HEK293 (cell line): ENCODE results near the gene ACE2.

ENCODE experiments used
- CTCF ChIA-PET: fragments of 350-600 bp; formaldehyde crosslinking; extraction: SDS; loops from one replicate; lab custom pipeline; 2021; ENCODE audit warnings: antibody characterized with exemption; lab: Yijun Ruan, JAX
- POLR2A ChIA-PET: fragments of 300-600 bp; formaldehyde crosslinking; extraction: SDS; loops from one replicate; lab custom pipeline; 2020; ENCODE audit warnings: antibody characterized with exemption, inconsistent platforms; lab: Yijun Ruan, JAX
- H3K27ac ChIP-seq: fragments of 200-500 bp; sonication (Bioruptor generic); 2 replicates; pipeline ENCODE4 v1.5.1; 2014; ENCODE audit warnings: low read depth, low read length, control low read depth, inconsistent platforms; ENCODE audit errors: extremely low read depth
- H3K36me3 ChIP-seq, 2 experiments: fragments of 200-500 bp in 1 of 2; sonication (Bioruptor generic) in 1 of 2; 1 replicate in 1 of 2; 2 replicates in 1 of 2; pipeline ENCODE4 v1.5.1; 2014 to 2017; ENCODE audit warnings: inconsistent platforms in 2 of 2, low read length in 2 of 2; ENCODE audit not compliant: control insufficient read depth in 2 of 2, insufficient read depth in 1 of 2
- H3K4me1 ChIP-seq: fragments of 200-500 bp; sonication (Bioruptor generic); 2 replicates; pipeline ENCODE4 v1.5.1; 2014; ENCODE audit warnings: mild to moderate bottlenecking, low read length, inconsistent platforms; ENCODE audit not compliant: control insufficient read depth, insufficient read depth
- H3K4me3 ChIP-seq: 2 replicates; pipeline ENCODE4 v1.5.1; 2011; ENCODE audit warnings: low read depth, mild to moderate bottlenecking, control low read depth, low read length, moderate library complexity
- H3K9me3 ChIP-seq: fragments of 200-500 bp; sonication (Bioruptor generic); 2 replicates; pipeline ENCODE4 v1.5.1; 2014; ENCODE audit warnings: low read depth, low read length, inconsistent platforms; ENCODE audit not compliant: control insufficient read depth, insufficient read depth
- BCL11B ChIP-seq: fragments of 450-650 bp; formaldehyde crosslinking; IDR thresholded peaks from 2 replicates; pipeline ENCODE4 v1.5.1; 2016; ENCODE audit warnings: low read depth, missing biosample characterization, missing genetic modification characterization
- FEZF1 ChIP-seq: fragments of 450-650 bp; formaldehyde crosslinking; IDR thresholded peaks from 2 replicates; pipeline ENCODE4 v1.5.1; 2016; ENCODE audit warnings: missing biosample characterization, missing genetic modification characterization
- GLIS1 ChIP-seq: fragments of 450-650 bp; formaldehyde crosslinking; IDR thresholded peaks from 2 replicates; pipeline ENCODE4 v1.5.1; 2016; ENCODE audit warnings: missing biosample characterization, missing genetic modification characterization
- TRIM28 ChIP-seq: IDR thresholded peaks from 2 replicates; pipeline ENCODE4 v1.6.1; 2011; ENCODE audit warnings: low read length, control low read depth, borderline replicate concordance
- WT1 ChIP-seq: fragments of 450-650 bp; formaldehyde crosslinking; IDR thresholded peaks from 2 replicates; pipeline ENCODE4 v1.5.1; 2016; ENCODE audit warnings: missing biosample characterization, missing genetic modification characterization
- ZBTB20 ChIP-seq: fragments of 450-650 bp; formaldehyde crosslinking; IDR thresholded peaks from 2 replicates; pipeline ENCODE4 v1.5.1; 2016; ENCODE audit warnings: missing biosample characterization, missing genetic modification characterization
- ZBTB48 ChIP-seq: fragments of 450-650 bp; formaldehyde crosslinking; IDR thresholded peaks from 2 replicates; pipeline ENCODE4 v1.5.1; 2016; ENCODE audit warnings: missing biosample characterization, missing genetic modification characterization
- ZEB2 ChIP-seq: fragments of 450-650 bp; formaldehyde crosslinking; IDR thresholded peaks from 2 replicates; pipeline ENCODE4 v1.5.1; 2016; ENCODE audit warnings: missing biosample characterization, missing genetic modification characterization
- ZNF37A ChIP-seq: fragments of 450-650 bp; IDR thresholded peaks from 2 replicates; pipeline ENCODE4 v1.5.1; 2018; ENCODE audit warnings: missing biosample characterization, missing genetic modification characterization
- ZNF544 ChIP-seq: fragments of 450-650 bp; formaldehyde crosslinking; IDR thresholded peaks from 2 replicates; pipeline ENCODE4 v1.5.0; 2017; ENCODE audit warnings: missing biosample characterization, missing genetic modification characterization
- ZNF561 ChIP-seq: fragments of 450-650 bp; IDR thresholded peaks from 2 replicates; pipeline ENCODE4 v1.5.1; 2018; ENCODE audit warnings: missing biosample characterization, missing genetic modification characterization, borderline replicate concordance
- ZNF76 ChIP-seq: fragments of 450-650 bp; formaldehyde crosslinking; IDR thresholded peaks from 2 replicates; pipeline ENCODE4; 2016; ENCODE audit warnings: low read depth, missing biosample characterization, missing genetic modification characterization, borderline replicate concordance
- ZNF768 ChIP-seq: fragments of 450-650 bp; formaldehyde crosslinking; IDR thresholded peaks from 2 replicates; pipeline ENCODE4 v1.5.1; 2018; ENCODE audit warnings: missing biosample characterization, mild to moderate bottlenecking, missing genetic modification characterization
- ZNF791 ChIP-seq: fragments of 450-650 bp; formaldehyde crosslinking; IDR thresholded peaks from 2 replicates; pipeline ENCODE4 v1.5.1; 2016; ENCODE audit warnings: missing biosample characterization, missing genetic modification characterization
- ZNF837 ChIP-seq: fragments of 450-650 bp; formaldehyde crosslinking; IDR thresholded peaks from 2 replicates; pipeline ENCODE4 v1.5.1; 2016; ENCODE audit warnings: missing biosample characterization, missing genetic modification characterization
- ZNF843 ChIP-seq: fragments of 450-650 bp; formaldehyde crosslinking; IDR thresholded peaks from 2 replicates; pipeline ENCODE4 v1.5.1; 2016; ENCODE audit warnings: missing biosample characterization, missing genetic modification characterization
- ZSCAN16 ChIP-seq: fragments of 450-650 bp; formaldehyde crosslinking; IDR thresholded peaks from 2 replicates; pipeline ENCODE4 v1.5.1; 2016; ENCODE audit warnings: missing biosample characterization, missing genetic modification characterization
- TF ChIP-seq, protein P1 (sequence below): fragments of 450-650 bp; formaldehyde crosslinking; IDR thresholded peaks from 2 replicates; pipeline ENCODE4 v1.5.1; 2016; ENCODE audit warnings: missing biosample characterization, missing genetic modification characterization
- TF ChIP-seq, protein P2 (sequence below): fragments of 450-650 bp; formaldehyde crosslinking; IDR thresholded peaks from 2 replicates; pipeline ENCODE4 v1.5.1; 2016; ENCODE audit warnings: missing biosample characterization, missing genetic modification characterization, borderline replicate concordance
- TF ChIP-seq, protein P3 (sequence below): fragments of 450-650 bp; formaldehyde crosslinking; IDR thresholded peaks from 2 replicates; pipeline ENCODE4 v1.5.1; 2016; ENCODE audit warnings: missing biosample characterization, missing genetic modification characterization
- TF ChIP-seq, protein P4 (sequence below): fragments of 450-650 bp; formaldehyde crosslinking; IDR thresholded peaks from 2 replicates; pipeline ENCODE4 v1.5.1; 2016; ENCODE audit warnings: missing biosample characterization, missing genetic modification characterization
- TF ChIP-seq, protein P5 (sequence below): fragments of 450-650 bp; formaldehyde crosslinking; IDR thresholded peaks from 2 replicates; pipeline ENCODE4 v1.5.1; 2017; ENCODE audit warnings: missing biosample characterization, missing genetic modification characterization

ACE2 gene

DNA sequence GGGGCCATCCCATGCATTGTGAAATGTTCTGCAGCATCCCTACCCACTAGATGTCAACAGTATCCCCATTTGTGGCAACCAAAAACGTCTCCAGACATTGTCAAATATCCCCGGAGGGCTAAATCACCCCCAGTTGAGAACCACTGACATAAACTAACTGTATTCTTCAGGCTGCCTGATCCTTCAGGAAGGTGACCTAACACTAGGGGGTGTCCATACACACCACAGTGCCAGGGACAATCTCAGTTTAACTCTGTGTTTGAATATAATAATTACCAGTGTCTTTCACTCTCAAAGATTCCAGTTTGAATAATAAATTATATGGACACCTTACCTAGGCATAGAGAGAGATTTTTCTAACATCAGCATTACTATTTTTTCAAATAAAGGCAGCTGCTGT lies 6.4 kb downstream of the ACE2 start (continued):
- TF ChIP-seq, protein P1, sequence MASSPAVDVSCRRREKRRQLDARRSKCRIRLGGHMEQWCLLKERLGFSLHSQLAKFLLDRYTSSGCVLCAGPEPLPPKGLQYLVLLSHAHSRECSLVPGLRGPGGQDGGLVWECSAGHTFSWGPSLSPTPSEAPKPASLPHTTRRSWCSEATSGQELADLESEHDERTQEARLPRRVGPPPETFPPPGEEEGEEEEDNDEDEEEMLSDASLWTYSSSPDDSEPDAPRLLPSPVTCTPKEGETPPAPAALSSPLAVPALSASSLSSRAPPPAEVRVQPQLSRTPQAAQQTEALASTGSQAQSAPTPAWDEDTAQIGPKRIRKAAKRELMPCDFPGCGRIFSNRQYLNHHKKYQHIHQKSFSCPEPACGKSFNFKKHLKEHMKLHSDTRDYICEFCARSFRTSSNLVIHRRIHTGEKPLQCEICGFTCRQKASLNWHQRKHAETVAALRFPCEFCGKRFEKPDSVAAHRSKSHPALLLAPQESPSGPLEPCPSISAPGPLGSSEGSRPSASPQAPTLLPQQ, result no peak

DNA sequence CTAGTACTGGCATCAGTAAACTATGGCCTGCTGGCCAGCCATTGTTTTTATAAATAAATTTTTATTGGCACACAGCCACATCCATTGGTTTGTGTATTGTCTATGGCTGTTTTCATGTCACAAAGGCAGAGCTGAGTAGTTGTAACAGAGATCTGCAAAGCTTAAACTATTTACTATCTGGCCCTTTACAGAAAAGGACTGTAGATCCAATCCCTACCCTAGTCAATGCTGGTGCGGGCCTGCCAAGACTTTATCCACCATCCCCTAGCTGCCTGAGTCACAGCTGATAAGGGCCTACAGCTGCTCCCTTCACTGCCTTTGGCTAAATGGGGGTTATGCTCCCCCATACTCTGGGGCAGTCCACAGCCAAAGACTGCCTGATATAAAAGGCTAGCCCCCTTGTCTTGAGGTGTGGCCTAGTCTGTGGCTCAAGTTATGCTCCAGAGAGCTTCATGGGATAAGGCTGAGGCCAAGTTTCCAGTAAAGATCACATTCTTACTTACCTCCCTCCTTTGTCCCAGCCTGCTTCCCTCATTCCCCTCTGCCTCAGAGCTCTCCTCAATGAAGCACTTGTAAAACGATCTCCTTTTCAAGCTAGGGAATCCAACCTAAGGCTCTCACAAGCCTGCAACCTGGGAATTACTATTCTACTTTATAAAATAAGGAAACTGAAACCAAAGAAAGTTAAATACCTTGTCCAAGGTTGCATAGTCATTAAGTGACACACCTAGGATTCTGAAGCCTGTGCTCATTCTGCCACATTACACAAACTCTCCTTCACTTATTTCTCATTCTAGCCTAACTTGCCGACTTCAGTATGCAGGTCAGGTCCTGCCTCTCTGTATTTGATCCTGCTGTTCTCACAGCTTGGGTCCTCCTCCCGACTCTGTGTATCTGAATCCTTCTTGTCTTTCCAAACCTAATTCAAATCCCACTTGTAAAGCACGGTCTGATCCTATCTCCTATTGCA lies 20.7 kb downstream of the ACE2 start:
- Histone ChIP-seq H3K27ac (peak overlapping the region; percentile 43), H3K36me3 (no peaks in the 10 kb centered on the region), H3K4me1 (peaks cover 9% of the 10 kb centered on the region)
- TF ChIP-seq ZBTB48 (tag by site-specific recombination) (0 out of 2 replicates have a peak, but pooled peaks have one; percentile 21), ZEB2 (no peak), ZNF561 (no peak)
- TF ChIP-seq, protein P2, sequence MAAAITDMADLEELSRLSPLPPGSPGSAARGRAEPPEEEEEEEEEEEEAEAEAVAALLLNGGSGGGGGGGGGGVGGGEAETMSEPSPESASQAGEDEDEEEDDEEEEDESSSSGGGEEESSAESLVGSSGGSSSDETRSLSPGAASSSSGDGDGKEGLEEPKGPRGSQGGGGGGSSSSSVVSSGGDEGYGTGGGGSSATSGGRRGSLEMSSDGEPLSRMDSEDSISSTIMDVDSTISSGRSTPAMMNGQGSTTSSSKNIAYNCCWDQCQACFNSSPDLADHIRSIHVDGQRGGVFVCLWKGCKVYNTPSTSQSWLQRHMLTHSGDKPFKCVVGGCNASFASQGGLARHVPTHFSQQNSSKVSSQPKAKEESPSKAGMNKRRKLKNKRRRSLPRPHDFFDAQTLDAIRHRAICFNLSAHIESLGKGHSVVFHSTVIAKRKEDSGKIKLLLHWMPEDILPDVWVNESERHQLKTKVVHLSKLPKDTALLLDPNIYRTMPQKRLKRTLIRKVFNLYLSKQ (tag by site-specific recombination), result no peak
- TF ChIP-seq, protein P3, sequence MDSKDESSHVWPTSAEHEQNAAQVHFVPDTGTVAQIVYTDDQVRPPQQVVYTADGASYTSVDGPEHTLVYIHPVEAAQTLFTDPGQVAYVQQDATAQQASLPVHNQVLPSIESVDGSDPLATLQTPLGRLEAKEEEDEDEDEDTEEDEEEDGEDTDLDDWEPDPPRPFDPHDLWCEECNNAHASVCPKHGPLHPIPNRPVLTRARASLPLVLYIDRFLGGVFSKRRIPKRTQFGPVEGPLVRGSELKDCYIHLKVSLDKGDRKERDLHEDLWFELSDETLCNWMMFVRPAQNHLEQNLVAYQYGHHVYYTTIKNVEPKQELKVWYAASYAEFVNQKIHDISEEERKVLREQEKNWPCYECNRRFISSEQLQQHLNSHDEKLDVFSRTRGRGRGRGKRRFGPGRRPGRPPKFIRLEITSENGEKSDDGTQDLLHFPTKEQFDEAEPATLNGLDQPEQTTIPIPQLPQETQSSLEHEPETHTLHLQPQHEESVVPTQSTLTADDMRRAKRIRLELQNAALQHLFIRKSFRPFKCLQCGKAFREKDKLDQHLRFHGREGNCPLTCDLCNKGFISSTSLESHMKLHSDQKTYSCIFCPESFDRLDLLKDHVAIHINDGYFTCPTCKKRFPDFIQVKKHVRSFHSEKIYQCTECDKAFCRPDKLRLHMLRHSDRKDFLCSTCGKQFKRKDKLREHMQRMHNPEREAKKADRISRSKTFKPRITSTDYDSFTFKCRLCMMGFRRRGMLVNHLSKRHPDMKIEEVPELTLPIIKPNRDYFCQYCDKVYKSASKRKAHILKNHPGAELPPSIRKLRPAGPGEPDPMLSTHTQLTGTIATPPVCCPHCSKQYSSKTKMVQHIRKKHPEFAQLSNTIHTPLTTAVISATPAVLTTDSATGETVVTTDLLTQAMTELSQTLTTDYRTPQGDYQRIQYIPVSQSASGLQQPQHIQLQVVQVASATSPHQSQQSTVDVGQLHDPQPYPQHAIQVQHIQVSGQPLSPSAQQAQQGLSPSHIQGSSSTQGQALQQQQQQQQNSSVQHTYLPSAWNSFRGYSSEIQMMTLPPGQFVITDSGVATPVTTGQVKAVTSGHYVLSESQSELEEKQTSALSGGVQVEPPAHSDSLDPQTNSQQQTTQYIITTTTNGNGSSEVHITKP (tag by site-specific recombination), result 0 out of 2 replicates have a peak, but pooled peaks have one; percentile 16
- TF ChIP-seq, all 188 proteins: peak for 2
- Histone ChIP-seq H3K4me3 (no peak overlapping the region), H3K9me3 (no peaks in the 10 kb centered on the region)
- POLR2A ChIA-PET, result no interaction called here
- CTCF ChIA-PET, result interaction anchor here (0.5 to 1.0 kb wide), 3 partner anchors 43 to 230 kb away, joined by 3 to 5 read pairs (median 3); no protein-coding TSS in a partner anchor

DNA sequence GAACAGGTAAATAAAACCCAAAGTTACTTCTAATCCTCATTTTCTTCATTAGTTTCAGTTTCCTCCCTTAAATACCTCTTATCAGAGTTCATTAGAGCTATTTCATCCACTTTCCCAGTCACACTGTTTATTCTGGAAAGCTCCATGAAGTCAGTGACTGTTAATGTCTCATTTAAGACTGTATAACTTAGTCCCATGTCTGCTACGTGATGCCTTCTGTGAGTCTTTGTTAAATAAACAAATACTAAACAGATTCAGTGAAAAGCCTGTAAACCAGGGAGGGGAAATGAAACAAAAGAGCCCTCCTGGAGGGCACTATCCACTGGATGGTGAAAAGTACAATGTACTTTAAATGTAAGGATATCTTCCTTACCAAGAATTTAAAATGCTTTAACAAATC lies 24.7 kb downstream of the ACE2 start:
- H3K4me3 ChIP-seq, result no peak overlapping the region
- peak overlapping the region; percentile 45; the same call in 1 of the 2 replicates for H3K27ac ChIP-seq
- CTCF ChIA-PET, result interaction anchor here (0.6 to 0.9 kb wide), 2 partner anchors 9 to 72 kb away, joined by 3 to 4 read pairs; no protein-coding TSS in a partner anchor
- peaks cover 9% of the 10 kb centered on the region for H3K4me1 ChIP-seq
- POLR2A ChIA-PET, result no interaction called here
- H3K9me3 ChIP-seq, result no peaks in the 10 kb centered on the region
- no peaks in the 10 kb centered on the region for H3K36me3 ChIP-seq
- TF ChIP-seq ZNF37A (tag by site-specific recombination), result no peak
- no peak for TF ChIP-seq ZNF791 (tag by site-specific recombination)
- TF ChIP-seq ZNF544 (tag by site-specific recombination), result no peak
- TF ChIP-seq ZNF843, result 0 out of 2 replicates have a peak, but pooled peaks have one; percentile 18
- TF ChIP-seq ZSCAN16 (tag by site-specific recombination), result no peak
- peak; percentile 71 for TF ChIP-seq GLIS1 (tag by site-specific recombination)
- peak; percentile 46; the same call in 1 of the 2 replicates for TF ChIP-seq FEZF1
- TF ChIP-seq ZBTB20 (tag by site-specific recombination), result peak; percentile 50; the same call in 1 of the 2 replicates
- TF ChIP-seq, protein P4, sequence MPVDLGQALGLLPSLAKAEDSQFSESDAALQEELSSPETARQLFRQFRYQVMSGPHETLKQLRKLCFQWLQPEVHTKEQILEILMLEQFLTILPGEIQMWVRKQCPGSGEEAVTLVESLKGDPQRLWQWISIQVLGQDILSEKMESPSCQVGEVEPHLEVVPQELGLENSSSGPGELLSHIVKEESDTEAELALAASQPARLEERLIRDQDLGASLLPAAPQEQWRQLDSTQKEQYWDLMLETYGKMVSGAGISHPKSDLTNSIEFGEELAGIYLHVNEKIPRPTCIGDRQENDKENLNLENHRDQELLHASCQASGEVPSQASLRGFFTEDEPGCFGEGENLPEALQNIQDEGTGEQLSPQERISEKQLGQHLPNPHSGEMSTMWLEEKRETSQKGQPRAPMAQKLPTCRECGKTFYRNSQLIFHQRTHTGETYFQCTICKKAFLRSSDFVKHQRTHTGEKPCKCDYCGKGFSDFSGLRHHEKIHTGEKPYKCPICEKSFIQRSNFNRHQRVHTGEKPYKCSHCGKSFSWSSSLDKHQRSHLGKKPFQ (tag by site-specific recombination), result no peak
- TF ChIP-seq ZNF76 (tag by site-specific recombination), result no peak
- TF ChIP-seq WT1 (tag by site-specific recombination), result peak; percentile 84
- TF ChIP-seq ZNF768 (tag by site-specific recombination), result no peak
- TF ChIP-seq, protein P5, sequence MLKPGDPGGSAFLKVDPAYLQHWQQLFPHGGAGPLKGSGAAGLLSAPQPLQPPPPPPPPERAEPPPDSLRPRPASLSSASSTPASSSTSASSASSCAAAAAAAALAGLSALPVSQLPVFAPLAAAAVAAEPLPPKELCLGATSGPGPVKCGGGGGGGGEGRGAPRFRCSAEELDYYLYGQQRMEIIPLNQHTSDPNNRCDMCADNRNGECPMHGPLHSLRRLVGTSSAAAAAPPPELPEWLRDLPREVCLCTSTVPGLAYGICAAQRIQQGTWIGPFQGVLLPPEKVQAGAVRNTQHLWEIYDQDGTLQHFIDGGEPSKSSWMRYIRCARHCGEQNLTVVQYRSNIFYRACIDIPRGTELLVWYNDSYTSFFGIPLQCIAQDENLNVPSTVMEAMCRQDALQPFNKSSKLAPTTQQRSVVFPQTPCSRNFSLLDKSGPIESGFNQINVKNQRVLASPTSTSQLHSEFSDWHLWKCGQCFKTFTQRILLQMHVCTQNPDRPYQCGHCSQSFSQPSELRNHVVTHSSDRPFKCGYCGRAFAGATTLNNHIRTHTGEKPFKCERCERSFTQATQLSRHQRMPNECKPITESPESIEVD (tag by site-specific recombination), result peak; percentile 67
- TF ChIP-seq TRIM28, result peak; percentile 12; the same call in 1 of the 2 replicates
- no peak for TF ChIP-seq ZNF837 (tag by site-specific recombination)
- no peak for TF ChIP-seq BCL11B
